Ovary (tissue), 9 donors: Measurements from ENCODE around the gene WHRN. TPM values are rescaled to one million over a fixed set of nuclear protein-coding genes. Genes with fewer than 3 reads are reported as not detected.

Experiments used
- DNase-seq, 5 donors: peaks; one replicate each; pipeline ENCODE4 v3.0.0-alpha.2; 2019 to 2020
- H3K27ac ChIP-seq, 2 donors: fragments of 200-600 bp; one replicate each; pipeline versions ENCODE4 v1.5.1 to v1.8.0; 2019 to 2022
- H3K27me3 ChIP-seq: fragments of 200-600 bp; one replicate; pipeline ENCODE4 v1.8.0; 2022
- H3K36me3 ChIP-seq: fragments of 200-600 bp; sonication (generic); one replicate; pipeline ENCODE4 v1.5.1; 2019
- H3K4me1 ChIP-seq: one replicate; pipeline ENCODE4 v1.8.1; 2013; ENCODE audit warnings: mild to moderate bottlenecking, moderate library complexity; ENCODE audit not compliant: insufficient read depth
- H3K4me3 ChIP-seq: fragments of 200-600 bp; sonication (generic); one replicate; pipeline ENCODE4 v1.5.1; 2017
- H3K9me3 ChIP-seq, 2 donors: fragments of 200-600 bp in 1 of 2; sonication (generic) in 1 of 2; one replicate each; pipeline versions ENCODE4 v1.5.1 to v1.8.1; 2013 to 2019; ENCODE audit warnings: mild to moderate bottlenecking in 1 of 2, moderate library complexity in 1 of 2
- EP300 ChIP-seq: sonication (generic); formaldehyde crosslinking; IDR thresholded peaks from one replicate; pipeline ENCODE4 v1.6.1; 2017; ENCODE audit warnings: antibody characterized with exemption
- POLR2A ChIP-seq: fragments of 450-650 bp; IDR thresholded peaks from one replicate; pipeline ENCODE4 v1.6.1; 2017; ENCODE audit warnings: antibody characterized with exemption, mild to moderate bottlenecking, moderate library complexity
- WGBS, 3 donors: extraction: QIAGEN DNeasy Blood & Tissue Kit in 1 of 3; methylation state at CpG; one replicate each; pipeline versions ENCODE4 v1.1.5 to v1.1.7; 2013 to 2017; 5-methylcytosine and 5-hydroxymethylcytosine counted together
- intact Hi-C, 4 donors: fragments of 100-400 bp; cut with DNase I; formaldehyde crosslinking; loops; one replicate each; pipeline versions ENCODE4 v1.11.0 to v1.15.1; 2022 to 2023
- polyA plus RNA-seq, 2 donors: library from polyadenylated mRNA; stranded (reverse); fragments of 200-250 nt in 1 of 2; fragments of 350-450 nt in 1 of 2; fragmentation: Illumina TruSeq in 1 of 2; extraction: RNeasy Lipid Tissue Mini Kit (QIAGEN cat#74804) in 1 of 2; gene quantifications; one replicate each; pipeline ENCODE4 v1.2.3, GENCODE V29; 2013 to 2014
- total RNA-seq, 7 donors: library from RNA; depleted of rRNA in 2 of 7; stranded (reverse); fragments of >200 nt in 2 of 7; fragmentation: NEBNext Ultra II Directional in 3 of 7; extraction: Animal tissue kit (Norgen Biotek cat#: 25700) in 3 of 7; gene quantifications; one replicate each; pipeline versions ENCODE4 v1.1.0 to v1.2.4, GENCODE V29; 2016 to 2023
- TF ChIP-seq, protein P1 (sequence below), 3 donors: fragments of 450-650 bp in 2 of 3; fragments of 200-600 bp in 1 of 3; IDR thresholded peaks; one replicate each; pipeline versions ENCODE4 v1.5.1 to v1.8.0; 2016 to 2022; ENCODE audit warnings: antibody characterized with exemption in 3 of 3, mild to moderate bottlenecking in 1 of 3
- donor health status: DM: no; HTN: no; CAD: no; lungs with moderate emphysema.
- donor health status: DM: no; HTN: no; CAD: no.
- donor health status: Bipolar disorder and iron deficiency.
- donor health status: DM: yes; HTN: yes; CAD: no.
- donor health status: DM: no; HTN: no; CAD: no.
- donor health status: DM: yes; HTN: yes; CAD: no.

WHRN gene
- total and polyA plus RNA-seq, 9 donors, result 1.7 to 28.5 (median 20.3) TPM

DNA sequence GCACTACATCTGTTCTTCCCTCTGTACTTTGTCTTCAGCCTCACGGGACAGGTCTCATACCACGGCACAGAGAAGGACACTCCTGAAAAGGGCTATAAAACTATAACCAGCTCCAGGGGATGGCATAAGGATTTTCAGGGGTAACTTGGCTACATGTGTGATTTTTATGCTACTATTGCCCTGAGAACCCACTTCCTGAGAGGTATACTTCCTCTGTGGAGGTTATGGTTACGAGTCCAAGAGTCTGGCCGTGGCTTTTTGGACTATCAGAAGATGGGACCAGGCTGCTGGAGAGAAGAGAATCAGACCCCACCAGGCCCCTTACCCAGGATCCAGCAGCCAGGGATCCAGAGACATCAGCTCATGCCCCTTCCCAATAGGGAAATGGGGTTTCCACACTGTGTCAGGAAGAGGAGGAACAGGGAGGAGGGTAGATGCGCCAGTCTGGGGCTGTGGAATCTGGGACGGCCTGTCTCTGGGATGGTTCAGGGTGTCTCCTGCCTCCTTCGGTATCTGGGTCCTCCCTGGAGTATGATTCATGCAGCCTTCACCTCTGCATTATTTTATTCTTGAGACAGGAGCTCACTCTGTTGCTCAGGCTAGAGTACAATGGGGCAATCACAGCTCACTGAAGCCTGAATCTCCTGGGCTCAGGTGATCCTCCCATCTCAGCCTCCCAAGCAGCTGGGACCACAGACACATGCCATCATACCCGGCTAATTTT, 29.7 kb downstream of the WHRN start:
- intact Hi-C loops, result no loop called here
- Histone ChIP-seq H3K9me3 (no peaks in the 10 kb centered on the region), H3K27me3 (no peaks in the 10 kb centered on the region), H3K4me3 (no peak overlapping the region), H3K4me1 (peaks cover 7% of the 10 kb centered on the region), H3K36me3 (no peaks in the 10 kb centered on the region), H3K27ac (no peak overlapping the region)
- 61 to 80% (median 64%) methylated on average over 8 of the region's 8 CpGs for WGBS, 3 donors
- no peak for DNase-seq
- no peak for TF ChIP-seq POLR2A
- TF ChIP-seq, protein P1, sequence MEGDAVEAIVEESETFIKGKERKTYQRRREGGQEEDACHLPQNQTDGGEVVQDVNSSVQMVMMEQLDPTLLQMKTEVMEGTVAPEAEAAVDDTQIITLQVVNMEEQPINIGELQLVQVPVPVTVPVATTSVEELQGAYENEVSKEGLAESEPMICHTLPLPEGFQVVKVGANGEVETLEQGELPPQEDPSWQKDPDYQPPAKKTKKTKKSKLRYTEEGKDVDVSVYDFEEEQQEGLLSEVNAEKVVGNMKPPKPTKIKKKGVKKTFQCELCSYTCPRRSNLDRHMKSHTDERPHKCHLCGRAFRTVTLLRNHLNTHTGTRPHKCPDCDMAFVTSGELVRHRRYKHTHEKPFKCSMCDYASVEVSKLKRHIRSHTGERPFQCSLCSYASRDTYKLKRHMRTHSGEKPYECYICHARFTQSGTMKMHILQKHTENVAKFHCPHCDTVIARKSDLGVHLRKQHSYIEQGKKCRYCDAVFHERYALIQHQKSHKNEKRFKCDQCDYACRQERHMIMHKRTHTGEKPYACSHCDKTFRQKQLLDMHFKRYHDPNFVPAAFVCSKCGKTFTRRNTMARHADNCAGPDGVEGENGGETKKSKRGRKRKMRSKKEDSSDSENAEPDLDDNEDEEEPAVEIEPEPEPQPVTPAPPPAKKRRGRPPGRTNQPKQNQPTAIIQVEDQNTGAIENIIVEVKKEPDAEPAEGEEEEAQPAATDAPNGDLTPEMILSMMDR (IDR thresholded peaks at IDR 0.05), result no peak
- TF ChIP-seq EP300, result no peak

DNA sequence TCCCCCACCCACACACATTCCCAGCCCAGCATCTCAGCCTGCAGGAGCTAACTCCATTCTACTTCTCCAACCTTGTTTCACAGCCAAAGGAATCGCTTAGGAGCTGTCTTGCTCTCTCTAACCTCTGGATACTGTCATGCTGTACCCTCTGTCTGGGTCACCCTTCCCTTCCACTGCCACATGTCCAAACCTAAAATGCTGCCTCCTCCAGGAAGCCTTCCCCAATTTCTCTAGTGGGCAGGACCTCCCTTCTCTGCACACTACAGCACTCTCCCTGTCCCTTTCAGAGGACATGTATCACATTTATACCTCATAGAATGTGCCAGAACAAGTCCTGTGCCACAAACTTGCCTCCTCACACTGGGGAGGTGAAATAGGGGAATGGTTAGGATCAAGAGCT, 30.8 kb downstream of the WHRN start:
- Histone ChIP-seq H3K27ac (no peak overlapping the region), H3K27me3 (no peaks in the 10 kb centered on the region), H3K4me1 (peaks cover 7% of the 10 kb centered on the region), H3K4me3 (no peak overlapping the region), H3K9me3 (peaks cover 0 to 3% of the 10 kb centered on the region in 2 donors), H3K36me3 (no peaks in the 10 kb centered on the region)
- TF ChIP-seq POLR2A, result no peak
- TF ChIP-seq, protein P1 (IDR thresholded peaks at IDR 0.05), result no peak
- no peak for TF ChIP-seq EP300
- no peak for DNase-seq
- 76 to 91% (median 88%) methylated on average over 1 of the region's 1 CpG for WGBS, 3 donors
- intact Hi-C loops, result no loop called here

DNA sequence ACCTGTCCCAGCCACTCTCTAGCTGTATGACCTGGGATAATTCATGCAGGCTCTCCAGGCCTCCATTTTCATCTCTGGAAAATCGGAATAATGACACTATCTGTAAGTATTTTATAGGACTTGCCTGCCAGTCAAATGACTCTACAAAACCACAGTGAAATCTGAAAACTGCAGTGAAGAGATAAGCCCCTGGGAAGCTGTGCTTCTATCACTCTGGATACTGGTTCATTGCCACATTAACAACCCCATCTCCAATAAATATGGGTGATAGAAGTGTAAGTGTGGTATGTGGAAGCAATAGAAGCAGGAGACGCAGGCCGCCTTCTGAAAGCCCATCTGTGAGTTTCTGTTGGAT, 31.8 kb downstream of the WHRN start:
- intact Hi-C loops, result no loop called here
- peaks cover 0 to 3% of the 10 kb centered on the region in 2 donors for H3K9me3 ChIP-seq

DNA sequence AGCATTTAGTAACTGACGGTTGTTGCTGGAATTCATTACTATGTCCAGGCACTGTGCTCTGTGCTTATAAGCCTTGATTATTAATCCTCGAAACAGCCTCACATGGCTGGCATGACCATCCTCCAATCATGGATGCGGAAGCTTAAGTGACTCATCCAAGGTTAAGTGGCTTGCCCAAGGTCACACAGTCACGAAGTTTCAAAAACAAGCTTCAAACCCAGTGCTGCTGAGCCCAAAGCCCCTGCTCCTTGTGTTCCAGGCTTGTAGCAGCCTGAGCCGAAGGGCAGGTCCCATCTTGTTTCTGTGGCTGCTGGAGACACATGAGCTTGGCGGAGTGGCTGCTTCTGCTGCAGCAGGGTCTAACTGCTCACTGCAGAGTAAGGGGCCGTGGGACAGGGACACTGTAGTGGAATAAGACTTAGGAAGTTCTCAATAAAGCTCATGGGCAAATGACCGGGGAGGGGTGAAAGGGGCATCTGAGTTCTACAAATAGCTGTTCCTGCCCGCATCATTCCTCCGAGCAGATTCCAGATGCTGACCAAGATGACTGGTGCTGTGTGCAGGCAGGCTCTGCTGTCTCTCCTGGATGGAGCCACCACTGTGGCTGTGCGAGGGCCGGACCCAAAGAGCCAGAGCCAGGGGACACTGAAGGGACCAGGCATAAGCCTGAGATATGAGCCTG, 32.4 kb downstream of the WHRN start:
- H3K9me3 ChIP-seq, result peaks cover 0 to 3% of the 10 kb centered on the region in 2 donors
- TF ChIP-seq EP300 (no peak), POLR2A (no peak)
- TF ChIP-seq, protein P1 (IDR thresholded peaks at IDR 0.05), result no peak
- 69 to 71% (median 70%) methylated on average over 12 of the region's 12 CpGs for WGBS, 3 donors
- H3K27ac ChIP-seq, result no peak overlapping the region
- no peak for DNase-seq
- H3K4me1 ChIP-seq, result peaks cover 2% of the 10 kb centered on the region
- no peaks in the 10 kb centered on the region for H3K36me3 ChIP-seq
- intact Hi-C loops, result no loop called here
- H3K27me3 ChIP-seq, result no peaks in the 10 kb centered on the region
- no peak overlapping the region for H3K4me3 ChIP-seq

More for the DNA sequence above, 31.8 kb downstream of the WHRN start:
- 89 to 97% (median 94%) methylated on average over 3 of the region's 3 CpGs for WGBS, 3 donors
- Histone ChIP-seq H3K4me3 (no peak overlapping the region), H3K27me3 (no peaks in the 10 kb centered on the region), H3K27ac (no peak overlapping the region), H3K4me1 (peaks cover 2% of the 10 kb centered on the region), H3K36me3 (no peaks in the 10 kb centered on the region)
- TF ChIP-seq, protein P1 (IDR thresholded peaks at IDR 0.05), result no peak
- no peak for TF ChIP-seq POLR2A
- TF ChIP-seq EP300, result no peak
- DNase-seq, result no peak
